Measurements from ENCODE around the gene SMNDC1. TPM values are rescaled to one million over a fixed set of nuclear protein-coding genes. Genes with fewer than 3 reads are reported as not detected.

The SMNDC1 gene
- total RNA-seq, 4 donors from 2014 or later = 8.1 to 20.4 (median 14.1) TPM

DNA sequence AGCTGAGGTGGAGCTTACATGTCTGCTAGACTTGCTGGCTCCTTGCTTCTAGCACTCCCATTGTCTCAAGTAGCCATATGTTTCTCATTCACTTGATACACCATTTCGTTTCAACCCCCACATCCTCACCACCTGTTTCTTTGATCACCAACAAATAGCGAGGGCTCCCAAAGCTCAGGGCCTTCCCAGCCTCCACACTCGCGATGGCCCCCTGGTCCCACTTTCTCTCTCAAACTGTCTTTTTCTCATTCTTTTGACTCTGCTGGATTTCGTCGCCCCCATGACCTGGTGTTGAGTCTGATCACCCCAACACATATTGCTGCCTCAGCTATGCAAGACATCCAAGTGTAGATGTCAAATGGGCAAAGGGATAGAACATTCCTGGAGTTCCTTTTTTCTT, 26.0 kb upstream of the SMNDC1 start:
- DNase-seq (ENCODE audit: low spot score) (no peak), ATAC-seq (ENCODE audit: low FRiP score) (no peak)

DNA sequence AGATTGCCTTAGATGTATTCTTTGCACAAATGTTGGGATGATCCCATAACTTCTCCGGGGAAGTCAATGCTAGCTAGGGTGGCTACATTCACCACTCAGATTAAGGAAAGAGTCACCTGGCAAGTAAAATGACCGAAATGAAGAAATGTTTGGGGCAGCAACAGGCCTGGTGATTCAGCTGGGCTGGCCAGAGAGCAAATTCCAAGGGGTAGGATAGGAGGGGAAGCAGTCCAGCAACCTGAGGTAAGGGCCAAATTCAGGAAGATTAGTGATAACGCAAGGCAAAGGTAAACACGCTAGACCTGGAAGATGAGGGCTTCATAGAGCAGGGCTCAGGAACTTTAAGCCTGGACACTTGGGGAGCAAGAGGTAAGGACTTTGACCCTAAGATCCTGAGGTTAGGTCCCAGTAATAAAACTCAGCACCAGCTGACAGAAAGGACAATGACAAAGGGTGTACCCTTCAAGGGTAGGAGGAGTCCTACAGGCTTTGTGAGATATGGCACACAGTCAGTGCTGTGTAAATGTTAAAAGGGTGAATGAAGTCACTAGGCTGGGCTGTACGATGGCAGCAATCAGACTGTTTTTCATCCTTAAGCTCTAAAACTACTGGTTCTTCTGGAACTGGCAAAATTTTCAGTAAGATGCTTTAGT, 22.7 kb upstream of the SMNDC1 start:
- DNase-seq (ENCODE audit: low spot score) (no peak), ATAC-seq (ENCODE audit: low FRiP score) (no peak)
- TF ChIP-seq, protein P1, sequence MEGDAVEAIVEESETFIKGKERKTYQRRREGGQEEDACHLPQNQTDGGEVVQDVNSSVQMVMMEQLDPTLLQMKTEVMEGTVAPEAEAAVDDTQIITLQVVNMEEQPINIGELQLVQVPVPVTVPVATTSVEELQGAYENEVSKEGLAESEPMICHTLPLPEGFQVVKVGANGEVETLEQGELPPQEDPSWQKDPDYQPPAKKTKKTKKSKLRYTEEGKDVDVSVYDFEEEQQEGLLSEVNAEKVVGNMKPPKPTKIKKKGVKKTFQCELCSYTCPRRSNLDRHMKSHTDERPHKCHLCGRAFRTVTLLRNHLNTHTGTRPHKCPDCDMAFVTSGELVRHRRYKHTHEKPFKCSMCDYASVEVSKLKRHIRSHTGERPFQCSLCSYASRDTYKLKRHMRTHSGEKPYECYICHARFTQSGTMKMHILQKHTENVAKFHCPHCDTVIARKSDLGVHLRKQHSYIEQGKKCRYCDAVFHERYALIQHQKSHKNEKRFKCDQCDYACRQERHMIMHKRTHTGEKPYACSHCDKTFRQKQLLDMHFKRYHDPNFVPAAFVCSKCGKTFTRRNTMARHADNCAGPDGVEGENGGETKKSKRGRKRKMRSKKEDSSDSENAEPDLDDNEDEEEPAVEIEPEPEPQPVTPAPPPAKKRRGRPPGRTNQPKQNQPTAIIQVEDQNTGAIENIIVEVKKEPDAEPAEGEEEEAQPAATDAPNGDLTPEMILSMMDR (IDR thresholded peaks at IDR 0.05) = no peak

More for the DNA sequence above, 26.0 kb upstream of the SMNDC1 start:
- TF ChIP-seq, protein P1 (IDR thresholded peaks at IDR 0.05) = no peak

DNA sequence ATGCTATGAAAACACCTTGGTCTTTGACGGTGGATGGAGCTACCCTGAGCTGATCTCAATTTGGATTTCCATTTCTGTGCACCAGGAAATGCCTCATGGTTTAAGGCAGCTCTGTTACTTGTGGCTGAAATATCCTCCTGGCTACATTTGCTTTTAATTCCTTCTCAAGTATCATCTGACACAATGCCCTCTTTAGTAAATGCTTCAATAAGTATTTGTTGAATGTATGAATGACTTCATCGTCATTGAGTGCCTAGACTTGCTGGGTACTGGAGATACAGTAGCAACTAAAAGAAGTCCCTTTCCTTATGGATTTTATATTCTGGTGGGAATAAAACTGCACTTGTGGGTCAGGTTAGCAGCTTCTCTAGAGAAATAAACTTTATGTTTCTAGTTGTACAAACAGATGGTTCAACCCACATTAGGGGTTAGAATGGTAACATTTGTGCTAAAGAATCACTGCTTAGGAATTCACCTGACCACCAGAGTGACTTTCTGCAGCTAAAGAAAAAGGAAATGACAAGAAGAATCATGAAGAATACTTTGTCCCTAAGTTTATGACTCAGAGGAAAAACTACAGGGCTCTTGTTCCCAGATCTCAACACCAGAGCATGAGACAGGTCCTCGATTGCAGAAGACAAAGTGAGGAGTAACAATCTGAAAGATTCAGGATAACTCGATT, 21.8 kb upstream of the SMNDC1 start:
- TF ChIP-seq, protein P1 (IDR thresholded peaks at IDR 0.05) = no peak
- DNase-seq (ENCODE audit: low spot score) (no peak), ATAC-seq (ENCODE audit: low FRiP score) (no peak)

DNA sequence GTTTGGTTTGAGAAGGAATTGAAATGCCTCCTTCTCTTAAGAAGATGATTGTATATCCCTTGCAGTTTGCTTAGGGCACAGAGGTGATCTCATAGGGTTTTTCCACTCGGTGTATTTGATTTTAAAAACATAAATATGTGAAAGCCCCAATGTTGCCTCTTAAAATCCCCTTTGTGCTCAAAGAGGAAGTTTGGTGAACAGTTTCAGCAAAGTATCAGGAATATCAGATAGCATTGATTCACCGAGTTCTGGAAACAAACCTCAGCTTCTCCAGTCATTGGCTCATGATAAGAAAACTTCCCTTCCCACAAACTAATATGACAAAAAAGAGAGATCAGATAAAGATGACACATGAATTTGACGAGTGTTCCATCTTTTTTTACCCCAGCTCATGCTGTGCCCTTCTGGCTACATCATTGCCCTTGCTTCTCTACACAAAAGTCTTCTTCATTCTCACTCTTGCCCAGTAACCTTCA, 20.1 kb upstream of the SMNDC1 start:
- ATAC-seq (ENCODE audit: low FRiP score) (no peak), DNase-seq (ENCODE audit: low spot score) (no peak)
- TF ChIP-seq, protein P1 (IDR thresholded peaks at IDR 0.05) = no peak

DNA sequence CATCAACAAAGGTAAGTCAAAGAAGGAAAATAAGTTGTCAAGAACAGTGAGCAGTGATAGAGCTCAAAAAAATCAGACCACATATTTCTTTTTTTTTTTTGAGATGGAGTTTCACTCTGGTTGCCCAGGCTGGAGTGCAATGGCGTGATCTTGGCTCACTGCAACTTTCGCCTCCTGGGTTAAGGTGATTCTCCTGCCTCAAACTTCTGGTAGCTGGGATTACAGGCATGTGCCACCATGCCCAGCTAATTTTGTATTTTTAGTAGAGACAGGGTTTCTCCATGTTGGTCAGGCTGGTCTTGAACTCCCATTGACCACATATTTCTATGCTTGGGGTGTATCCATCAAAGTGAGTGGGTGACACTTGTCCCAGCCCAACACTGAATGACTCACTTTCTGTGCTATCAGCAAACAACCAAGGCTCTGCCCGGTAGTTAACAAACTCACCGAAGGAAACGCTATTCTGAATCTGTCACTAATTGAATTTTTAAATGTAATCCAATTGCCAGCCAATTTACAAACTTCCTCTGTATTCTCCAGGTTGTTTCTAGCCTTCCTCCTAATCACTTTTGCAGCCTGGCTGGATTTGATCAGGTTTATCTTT, 19.6 kb upstream of the SMNDC1 start:
- DNase-seq (ENCODE audit: low spot score) = no peak
- TF ChIP-seq, protein P1 (IDR thresholded peaks at IDR 0.05) = no peak
- no peak for ATAC-seq (ENCODE audit: low FRiP score)

DNA sequence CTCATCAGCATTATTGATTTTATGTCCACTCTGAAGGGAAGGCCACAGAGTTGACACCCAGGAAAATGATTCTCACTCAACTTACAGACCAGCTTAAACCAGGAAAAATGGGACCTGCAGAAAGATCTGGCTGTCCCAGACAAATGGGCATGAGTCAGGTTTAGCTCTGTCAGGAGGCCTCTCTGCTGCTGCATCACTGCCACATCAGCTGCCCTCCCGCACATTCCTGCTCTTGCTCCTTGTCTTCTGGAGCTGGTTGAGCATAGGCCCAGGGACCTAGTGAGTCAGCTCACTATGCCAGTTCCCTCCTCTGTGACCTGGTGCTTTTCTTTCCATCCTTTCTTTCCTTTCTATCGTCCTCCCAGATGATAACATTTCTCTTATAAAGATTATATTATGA, 18.8 kb upstream of the SMNDC1 start:
- ATAC-seq (ENCODE audit: low FRiP score) = peak; percentile 85
- TF ChIP-seq, protein P1 (IDR thresholded peaks at IDR 0.05) = no peak
- no peak for DNase-seq (ENCODE audit: low spot score)

Measured in omental fat pad (tissue), 4 donors.